ENCODE results near the gene L3MBTL1.

- no peak for TF ChIP-seq CTCF (IDR thresholded peaks at IDR 0.05; ENCODE audit: low read depth, low read length)
- TF ChIP-seq POLR2A (IDR thresholded peaks at IDR 0.05; ENCODE audit: extremely low read depth, insufficient read length), result no peak
Observed at GRCh38 chr20:43462660-43463526, 44.6 kb upstream of the L3MBTL1 start.

Data from NB4 (cell line).